ENCODE data around the gene NPAT.

DNA sequence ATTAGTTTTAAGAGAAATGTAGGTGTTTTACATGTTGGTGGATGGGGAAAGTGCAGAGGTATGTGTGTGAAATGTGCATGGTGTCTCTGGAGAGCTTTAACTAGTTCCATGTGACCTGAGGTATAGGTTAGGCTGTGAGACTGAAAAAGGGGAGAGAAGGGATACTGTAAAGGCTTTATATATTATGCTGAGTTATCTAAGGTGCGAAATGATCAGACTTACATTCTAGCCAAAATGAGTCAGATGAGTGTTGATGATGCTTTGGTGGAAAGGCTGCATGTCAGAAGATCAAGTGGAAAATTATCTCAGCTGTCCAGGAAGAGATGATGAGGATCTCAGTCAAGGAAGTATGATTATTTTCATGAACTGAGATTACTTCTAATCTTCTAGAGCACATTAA, 85.2 kb downstream of the NPAT start:
- TF ChIP-seq CTCF (IDR thresholded peaks at IDR 0.05; ENCODE audit: poor library complexity, severe bottlenecking) (no peak), POLR2AphosphoS5 (IDR thresholded peaks at IDR 0.05) (no peak), EZH2 (IDR thresholded peaks at IDR 0.05; ENCODE audit: borderline replicate concordance, insufficient read depth, low read length, poor library complexity, severe bottlenecking) (no peak), EP300 (conservative IDR thresholded peaks at IDR 0.05; ENCODE audit: poor library complexity, severe bottlenecking) (no peak), TAF1 (IDR thresholded peaks at IDR 0.05; ENCODE audit: low read depth) (no peak)
- TF ChIP-seq, protein P1, sequence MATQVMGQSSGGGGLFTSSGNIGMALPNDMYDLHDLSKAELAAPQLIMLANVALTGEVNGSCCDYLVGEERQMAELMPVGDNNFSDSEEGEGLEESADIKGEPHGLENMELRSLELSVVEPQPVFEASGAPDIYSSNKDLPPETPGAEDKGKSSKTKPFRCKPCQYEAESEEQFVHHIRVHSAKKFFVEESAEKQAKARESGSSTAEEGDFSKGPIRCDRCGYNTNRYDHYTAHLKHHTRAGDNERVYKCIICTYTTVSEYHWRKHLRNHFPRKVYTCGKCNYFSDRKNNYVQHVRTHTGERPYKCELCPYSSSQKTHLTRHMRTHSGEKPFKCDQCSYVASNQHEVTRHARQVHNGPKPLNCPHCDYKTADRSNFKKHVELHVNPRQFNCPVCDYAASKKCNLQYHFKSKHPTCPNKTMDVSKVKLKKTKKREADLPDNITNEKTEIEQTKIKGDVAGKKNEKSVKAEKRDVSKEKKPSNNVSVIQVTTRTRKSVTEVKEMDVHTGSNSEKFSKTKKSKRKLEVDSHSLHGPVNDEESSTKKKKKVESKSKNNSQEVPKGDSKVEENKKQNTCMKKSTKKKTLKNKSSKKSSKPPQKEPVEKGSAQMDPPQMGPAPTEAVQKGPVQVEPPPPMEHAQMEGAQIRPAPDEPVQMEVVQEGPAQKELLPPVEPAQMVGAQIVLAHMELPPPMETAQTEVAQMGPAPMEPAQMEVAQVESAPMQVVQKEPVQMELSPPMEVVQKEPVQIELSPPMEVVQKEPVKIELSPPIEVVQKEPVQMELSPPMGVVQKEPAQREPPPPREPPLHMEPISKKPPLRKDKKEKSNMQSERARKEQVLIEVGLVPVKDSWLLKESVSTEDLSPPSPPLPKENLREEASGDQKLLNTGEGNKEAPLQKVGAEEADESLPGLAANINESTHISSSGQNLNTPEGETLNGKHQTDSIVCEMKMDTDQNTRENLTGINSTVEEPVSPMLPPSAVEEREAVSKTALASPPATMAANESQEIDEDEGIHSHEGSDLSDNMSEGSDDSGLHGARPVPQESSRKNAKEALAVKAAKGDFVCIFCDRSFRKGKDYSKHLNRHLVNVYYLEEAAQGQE (IDR thresholded peaks at IDR 0.05; ENCODE audit: borderline replicate concordance) = no peak
